K562 (cell line): Measurements from ENCODE around the gene PCDHGB5. TPM values are rescaled to one million over a fixed set of nuclear protein-coding genes. Genes with fewer than 3 reads are reported as not detected.

ENCODE experiments used
- ADNP ChIP-seq: fragments of 200-800 bp; sonication (Bioruptor generic); IDR thresholded peaks from 2 replicates; pipeline ENCODE4 v1.6.1; 2016; ENCODE audit warnings: missing genetic modification characterization, missing compliant biosample characterization
- ATF7 ChIP-seq: fragments of 450-650 bp; IDR thresholded peaks from 2 replicates; pipeline ENCODE4 v1.7.1; 2014; ENCODE audit warnings: mild to moderate bottlenecking, moderate library complexity
- CC2D1A ChIP-seq: fragments of 450-650 bp; IDR thresholded peaks from 2 replicates; pipeline ENCODE4 v1.6.1; 2017; ENCODE audit warnings: mild to moderate bottlenecking
- CHD4 ChIP-seq: fragments of 200-600 bp; sonication (generic); IDR thresholded peaks from 3 replicates; pipeline ENCODE4 v1.6.1; 2012; ENCODE audit warnings: low read depth, mild to moderate bottlenecking, mixed read lengths, low read length, inconsistent platforms; ENCODE audit not compliant: insufficient read depth, insufficient replicate concordance, poor library complexity, severe bottlenecking
- NCOA4 ChIP-seq: fragments of 450-650 bp; IDR thresholded peaks from 2 replicates; pipeline ENCODE4 v1.6.1; 2018; ENCODE audit warnings: mild to moderate bottlenecking; ENCODE audit not compliant: partially characterized antibody
- SNIP1 ChIP-seq: fragments of 450-650 bp; IDR thresholded peaks from 2 replicates; pipeline ENCODE4 v1.7.1; 2017; ENCODE audit warnings: low read depth, mild to moderate bottlenecking
- YY1 ChIP-seq, 3 experiments: IDR thresholded peaks; 2 replicates each; pipeline ENCODE4 v1.6.1; 2011; ENCODE audit warnings: low read length in 2 of 3, mild to moderate bottlenecking in 2 of 3, moderate library complexity in 2 of 3, borderline replicate concordance in 1 of 3, control low read depth in 1 of 3, low read depth in 1 of 3; ENCODE audit not compliant: insufficient read depth in 3 of 3, insufficient replicate concordance in 2 of 3, control insufficient read depth in 1 of 3, insufficient read length in 1 of 3; ENCODE audit errors: extremely low read depth in 1 of 3
- ZBTB2 ChIP-seq: fragments of 450-650 bp; IDR thresholded peaks from 2 replicates; pipeline ENCODE4 v1.6.1; 2016; ENCODE audit warnings: antibody characterized with exemption
- ZSCAN32 ChIP-seq: fragments of 450-650 bp; formaldehyde crosslinking; IDR thresholded peaks from 2 replicates; pipeline ENCODE4 v1.4.0; 2020; ENCODE audit warnings: mild to moderate bottlenecking, moderate library complexity
- polyA plus RNA-seq, 8 experiments: library from polyadenylated mRNA; depleted of rRNA in 4 of 8; stranded (reverse) in 5 of 8; unstranded in 3 of 8; fragments of >200 nt; fragmentation: Nextera tagmentation in 2 of 8; fragmentation: Illumina TruSeq in 1 of 8; extraction: Ambion mirVana in 2 of 8; extraction: Trizol in 1 of 8; gene quantifications; 2 replicates each; pipeline versions ENCODE4 v1.2.1 to v1.2.3, GENCODE V29; 2011 to 2014; ENCODE audit warnings: inconsistent platforms in 1 of 8, missing spikeins in 1 of 8
- total RNA-seq, 7 experiments: library from RNA; depleted of rRNA in 6 of 7; stranded (reverse); fragments of >200 nt in 6 of 7; fragmentation: Illumina TruSeq in 2 of 7; extraction: Trizol in 2 of 7; gene quantifications; 2 replicates each; pipeline versions ENCODE4 v1.2.1 to v1.2.3, GENCODE V29; 2011 to 2021; ENCODE audit warnings: low replicate concordance in 1 of 7
- TF ChIP-seq, protein P1 (sequence below), 2 experiments: IDR thresholded peaks; 2 replicates each; pipeline ENCODE4 v1.6.1; 2012; ENCODE audit warnings: improper control_type of control experiment in 2 of 2, low read depth in 2 of 2, low read length in 2 of 2, borderline replicate concordance in 1 of 2
- TF ChIP-seq, protein P2 (sequence below): fragments of 450-650 bp; IDR thresholded peaks from 2 replicates; pipeline ENCODE4 v1.7.1; 2018; ENCODE audit warnings: mild to moderate bottlenecking, low read depth; ENCODE audit not compliant: partially characterized antibody
- TF ChIP-seq, protein P3 (sequence below): fragments of 450-650 bp; IDR thresholded peaks from 2 replicates; pipeline ENCODE4 v1.6.1; 2017; ENCODE audit warnings: mild to moderate bottlenecking, moderate library complexity

PCDHGB5 gene
- total and polyA plus RNA-seq, 9 of the 15 experiments (the other 6 are each of a cell fraction or from before 2014, with no cell fraction given) = 0.05 to 0.29 (median 0.12) TPM; not detected in 2

GRCh38 chr5:141354900-141355469, 42.8 kb upstream of the PCDHGB5 start, which contains the start of gene PCDHGA4 (continued):
- TF ChIP-seq YY1 (IDR thresholded peaks at IDR 0.05; ENCODE audit: borderline replicate concordance in 1 of 3, control insufficient read depth in 1 of 3, extremely low read depth in 1 of 3, insufficient read depth in 3 of 3, insufficient read length in 1 of 3, insufficient replicate concordance in 2 of 3, low read depth in 1 of 3, low read length in 2 of 3) (peak in 2 of 3 experiments; percentile 20 to 64), NCOA4 (no peak), ATF7 (no peak), ADNP (tag) (no peak), SNIP1 (no peak), ZSCAN32 (no peak), CC2D1A (no peak), CHD4 (no peak), ZBTB2 (no peak)
- TF ChIP-seq, protein P1, sequence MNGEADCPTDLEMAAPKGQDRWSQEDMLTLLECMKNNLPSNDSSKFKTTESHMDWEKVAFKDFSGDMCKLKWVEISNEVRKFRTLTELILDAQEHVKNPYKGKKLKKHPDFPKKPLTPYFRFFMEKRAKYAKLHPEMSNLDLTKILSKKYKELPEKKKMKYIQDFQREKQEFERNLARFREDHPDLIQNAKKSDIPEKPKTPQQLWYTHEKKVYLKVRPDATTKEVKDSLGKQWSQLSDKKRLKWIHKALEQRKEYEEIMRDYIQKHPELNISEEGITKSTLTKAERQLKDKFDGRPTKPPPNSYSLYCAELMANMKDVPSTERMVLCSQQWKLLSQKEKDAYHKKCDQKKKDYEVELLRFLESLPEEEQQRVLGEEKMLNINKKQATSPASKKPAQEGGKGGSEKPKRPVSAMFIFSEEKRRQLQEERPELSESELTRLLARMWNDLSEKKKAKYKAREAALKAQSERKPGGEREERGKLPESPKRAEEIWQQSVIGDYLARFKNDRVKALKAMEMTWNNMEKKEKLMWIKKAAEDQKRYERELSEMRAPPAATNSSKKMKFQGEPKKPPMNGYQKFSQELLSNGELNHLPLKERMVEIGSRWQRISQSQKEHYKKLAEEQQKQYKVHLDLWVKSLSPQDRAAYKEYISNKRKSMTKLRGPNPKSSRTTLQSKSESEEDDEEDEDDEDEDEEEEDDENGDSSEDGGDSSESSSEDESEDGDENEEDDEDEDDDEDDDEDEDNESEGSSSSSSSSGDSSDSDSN (IDR thresholded peaks at IDR 0.05; ENCODE audit: borderline replicate concordance in 1 of 2, low read depth in 2 of 2, low read length in 2 of 2) = no peak
- TF ChIP-seq, protein P2, sequence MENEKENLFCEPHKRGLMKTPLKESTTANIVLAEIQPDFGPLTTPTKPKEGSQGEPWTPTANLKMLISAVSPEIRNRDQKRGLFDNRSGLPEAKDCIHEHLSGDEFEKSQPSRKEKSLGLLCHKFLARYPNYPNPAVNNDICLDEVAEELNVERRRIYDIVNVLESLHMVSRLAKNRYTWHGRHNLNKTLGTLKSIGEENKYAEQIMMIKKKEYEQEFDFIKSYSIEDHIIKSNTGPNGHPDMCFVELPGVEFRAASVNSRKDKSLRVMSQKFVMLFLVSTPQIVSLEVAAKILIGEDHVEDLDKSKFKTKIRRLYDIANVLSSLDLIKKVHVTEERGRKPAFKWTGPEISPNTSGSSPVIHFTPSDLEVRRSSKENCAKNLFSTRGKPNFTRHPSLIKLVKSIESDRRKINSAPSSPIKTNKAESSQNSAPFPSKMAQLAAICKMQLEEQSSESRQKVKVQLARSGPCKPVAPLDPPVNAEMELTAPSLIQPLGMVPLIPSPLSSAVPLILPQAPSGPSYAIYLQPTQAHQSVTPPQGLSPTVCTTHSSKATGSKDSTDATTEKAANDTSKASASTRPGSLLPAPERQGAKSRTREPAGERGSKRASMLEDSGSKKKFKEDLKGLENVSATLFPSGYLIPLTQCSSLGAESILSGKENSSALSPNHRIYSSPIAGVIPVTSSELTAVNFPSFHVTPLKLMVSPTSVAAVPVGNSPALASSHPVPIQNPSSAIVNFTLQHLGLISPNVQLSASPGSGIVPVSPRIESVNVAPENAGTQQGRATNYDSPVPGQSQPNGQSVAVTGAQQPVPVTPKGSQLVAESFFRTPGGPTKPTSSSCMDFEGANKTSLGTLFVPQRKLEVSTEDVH = no peak
- TF ChIP-seq, protein P3, sequence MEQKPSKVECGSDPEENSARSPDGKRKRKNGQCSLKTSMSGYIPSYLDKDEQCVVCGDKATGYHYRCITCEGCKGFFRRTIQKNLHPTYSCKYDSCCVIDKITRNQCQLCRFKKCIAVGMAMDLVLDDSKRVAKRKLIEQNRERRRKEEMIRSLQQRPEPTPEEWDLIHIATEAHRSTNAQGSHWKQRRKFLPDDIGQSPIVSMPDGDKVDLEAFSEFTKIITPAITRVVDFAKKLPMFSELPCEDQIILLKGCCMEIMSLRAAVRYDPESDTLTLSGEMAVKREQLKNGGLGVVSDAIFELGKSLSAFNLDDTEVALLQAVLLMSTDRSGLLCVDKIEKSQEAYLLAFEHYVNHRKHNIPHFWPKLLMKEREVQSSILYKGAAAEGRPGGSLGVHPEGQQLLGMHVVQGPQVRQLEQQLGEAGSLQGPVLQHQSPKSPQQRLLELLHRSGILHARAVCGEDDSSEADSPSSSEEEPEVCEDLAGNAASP = no peak
- TF ChIP-seq, all 486 proteins: peak for 7
